Immature natural killer cell (primary cell): ENCODE results near the gene EHD1. TPM values are rescaled to one million over a fixed set of nuclear protein-coding genes. Genes with fewer than 3 reads are reported as not detected.

Experiments used
- DNase-seq, 3 donors: peaks; one replicate each; pipeline ENCODE4 v3.0.0; 2022; ENCODE audit warnings: mixed read lengths in 1 of 3
- H3K27ac Mint-ChIP-seq, 6 donors: one replicate each; pipeline ENCODE4 v1.8.0; 2020; ENCODE audit warnings: mixed read lengths in 6 of 6, mild to moderate bottlenecking in 5 of 6, inconsistent platforms in 4 of 6, moderate library complexity in 3 of 6
- H3K27me3 Mint-ChIP-seq, 3 donors: one replicate each; pipeline ENCODE4 v1.8.0; 2020 to 2021; ENCODE audit warnings: low read depth in 3 of 3, mild to moderate bottlenecking in 3 of 3, mixed read lengths in 3 of 3, moderate library complexity in 3 of 3, inconsistent platforms in 1 of 3
- H3K36me3 Mint-ChIP-seq, 3 donors: one replicate each; pipeline ENCODE4 v1.8.0; 2020; ENCODE audit warnings: mixed read lengths in 3 of 3, inconsistent platforms in 2 of 3, mild to moderate bottlenecking in 2 of 3
- H3K4me1 Mint-ChIP-seq, 2 donors: one replicate each; pipeline ENCODE4 v1.8.0; 2020; ENCODE audit warnings: inconsistent platforms in 2 of 2, mild to moderate bottlenecking in 2 of 2, mixed read lengths in 2 of 2, moderate library complexity in 1 of 2
- H3K4me3 Mint-ChIP-seq, 5 donors: one replicate each; pipeline ENCODE4 v1.8.0; 2020; ENCODE audit warnings: mild to moderate bottlenecking in 5 of 5, mixed read lengths in 5 of 5, inconsistent platforms in 3 of 5, moderate library complexity in 3 of 5
- H3K9me3 Mint-ChIP-seq, 6 donors: one replicate each; pipeline ENCODE4 v1.8.0; 2020; ENCODE audit warnings: mild to moderate bottlenecking in 6 of 6, mixed read lengths in 6 of 6, inconsistent platforms in 4 of 6, moderate library complexity in 3 of 6
- polyA plus RNA-seq, 3 donors: library from polyadenylated mRNA; unstranded; fragments of 300-500 nt; fragmentation: Illumina TruSeq; gene quantifications; one replicate each; pipeline ENCODE4 v1.2.3, GENCODE V29; 2021

Gene EHD1
- polyA plus RNA-seq, 3 donors from 2014 or later: 136 to 247 (median 160) TPM

- H3K27me3 Mint-ChIP-seq: peaks cover 0 to 5% (median 3%) of the 10 kb centered on the region in 3 donors
- H3K36me3 Mint-ChIP-seq: no peaks in the 10 kb centered on the region
- peaks cover 17% of the 10 kb centered on the region in 2 donors for H3K4me1 Mint-ChIP-seq
- no peak overlapping the region for H3K4me3 Mint-ChIP-seq
- no peak for DNase-seq
- H3K9me3 Mint-ChIP-seq: no peaks in the 10 kb centered on the region
- peak overlapping the region in 1 of 6 donors; percentile 23 for H3K27ac Mint-ChIP-seq
Measured at GRCh38 chr11:64813826-64814225, 64.6 kb downstream of the EHD1 start.

GRCh38 chr11:64810891-64811272 lies 67.5 kb downstream of the EHD1 start:
- Mint-ChIP-seq H3K4me3 (peak overlapping the region; percentile 90 to 96 (median 93)), H3K9me3 (no peaks in the 10 kb centered on the region), H3K36me3 (peaks cover 0 to 6% (median 6%) of the 10 kb centered on the region in 3 donors), H3K27ac (peak overlapping the region; percentile 85 to 94 (median 92)), H3K4me1 (peaks cover 17% of the 10 kb centered on the region in 2 donors), H3K27me3 (peaks cover 0 to 5% (median 3%) of the 10 kb centered on the region in 3 donors)
- DNase-seq: peak in 2 of 3 donors; percentile 62 to 63

- H3K36me3 Mint-ChIP-seq: peaks cover 0 to 6% (median 6%) of the 10 kb centered on the region in 3 donors
- H3K27me3 Mint-ChIP-seq: peaks cover 0 to 4% (median 3%) of the 10 kb centered on the region in 3 donors
- H3K27ac Mint-ChIP-seq: peak within 1 kb of the TSS; percentile 85 to 94 (median 92)
- H3K4me3 Mint-ChIP-seq: peak within 1 kb of the TSS; percentile 90 to 96 (median 93)
- no peaks in the 10 kb centered on the region for H3K9me3 Mint-ChIP-seq
- peak; percentile 72 to 74 (median 73) for DNase-seq
- H3K4me1 Mint-ChIP-seq: peaks cover 17% of the 10 kb centered on the region in 2 donors
Measured at GRCh38 chr11:64810271-64810890, 68.0 kb downstream of the EHD1 start, which contains the start of gene MEN1. MEN1 (minus strand) TSS chr11:64810551; CDS start chr11:64810109, 442 bp downstream.

- H3K27me3 Mint-ChIP-seq: peaks cover 0 to 4% (median 3%) of the 10 kb centered on the region in 3 donors
- no peak for DNase-seq
- H3K27ac Mint-ChIP-seq: peak overlapping the region in 5 of 6 donors; percentile 71 to 94 (median 93)
- H3K4me3 Mint-ChIP-seq: peak overlapping the region; percentile 90 to 96 (median 93)
- H3K36me3 Mint-ChIP-seq: peaks cover 0 to 6% (median 6%) of the 10 kb centered on the region in 3 donors
- H3K4me1 Mint-ChIP-seq: peaks cover 17% of the 10 kb centered on the region in 2 donors
- H3K9me3 Mint-ChIP-seq: no peaks in the 10 kb centered on the region
Measured at GRCh38 chr11:64809781-64810241, 68.6 kb downstream of the EHD1 start.

GRCh38 chr11:64805481-64805880 lies 72.9 kb downstream of the EHD1 start:
- peaks cover 2 to 5% (median 2%) of the 10 kb centered on the region in 3 donors for H3K27me3 Mint-ChIP-seq
- DNase-seq: no peak
- no peaks in the 10 kb centered on the region for H3K9me3 Mint-ChIP-seq
- H3K27ac Mint-ChIP-seq: no peak overlapping the region
- peaks cover 0 to 6% (median 6%) of the 10 kb centered on the region in 3 donors for H3K36me3 Mint-ChIP-seq
- peak overlapping the region in 1 of 5 donors; percentile 36 for H3K4me3 Mint-ChIP-seq
- H3K4me1 Mint-ChIP-seq: peaks cover 21 to 25% of the 10 kb centered on the region in 2 donors

GRCh38 chr11:64804346-64805210 lies 73.8 kb downstream of the EHD1 start:
- Mint-ChIP-seq H3K4me3 (peak overlapping the region in 4 of 5 donors; percentile 88 to 92 (median 92)), H3K9me3 (no peaks in the 10 kb centered on the region), H3K36me3 (peaks cover 0 to 8% (median 6%) of the 10 kb centered on the region in 3 donors), H3K27me3 (peaks cover 2 to 5% (median 2%) of the 10 kb centered on the region in 3 donors), H3K4me1 (peaks cover 15 to 19% of the 10 kb centered on the region in 2 donors), H3K27ac (peak overlapping the region in 4 of 6 donors; percentile 91 to 95 (median 94))
- DNase-seq: no peak

GRCh38 chr11:64803846-64804345 lies 74.5 kb downstream of the EHD1 start:
- Mint-ChIP-seq H3K27ac (peak overlapping the region; percentile 91 to 97 (median 94)), H3K4me3 (peak overlapping the region; percentile 88 to 92 (median 91)), H3K4me1 (peaks cover 11 to 15% of the 10 kb centered on the region in 2 donors), H3K36me3 (peaks cover 0 to 9% (median 6%) of the 10 kb centered on the region in 3 donors), H3K9me3 (no peaks in the 10 kb centered on the region), H3K27me3 (peaks cover 2 to 5% (median 2%) of the 10 kb centered on the region in 3 donors)
- DNase-seq: no peak

GRCh38 chr11:64803158-64803845 lies 75.1 kb downstream of the EHD1 start, which contains the start of gene MAP4K2:
MAP4K2 (minus strand) TSS chr11:64803214; CDS start chr11:64803149, 65 bp downstream.
- peak within 1 kb of the TSS; percentile 91 to 97 (median 94) for H3K27ac Mint-ChIP-seq
- H3K4me1 Mint-ChIP-seq: peaks cover 11 to 15% of the 10 kb centered on the region in 2 donors
- peak within 1 kb of the TSS; percentile 88 to 92 (median 91) for H3K4me3 Mint-ChIP-seq
- H3K36me3 Mint-ChIP-seq: peaks cover 0 to 10% (median 9%) of the 10 kb centered on the region in 3 donors
- H3K9me3 Mint-ChIP-seq: no peaks in the 10 kb centered on the region
- peaks cover 2 to 5% (median 2%) of the 10 kb centered on the region in 3 donors for H3K27me3 Mint-ChIP-seq
- peak; percentile 88 to 90 (median 89) for DNase-seq

GRCh38 chr11:64802370-64803157 lies 75.9 kb downstream of the EHD1 start:
- Mint-ChIP-seq H3K27ac (peak overlapping the region; percentile 53 to 87 (median 62)), H3K36me3 (peaks cover 0 to 10% (median 9%) of the 10 kb centered on the region in 3 donors), H3K9me3 (no peaks in the 10 kb centered on the region), H3K27me3 (peaks cover 2 to 5% (median 2%) of the 10 kb centered on the region in 3 donors), H3K4me1 (peaks cover 11 to 15% of the 10 kb centered on the region in 2 donors), H3K4me3 (peak overlapping the region; percentile 54 to 73 (median 62))
- peak in 2 of 3 donors; percentile 10 to 12 for DNase-seq

Other genes starting within 250 kb of the EHD1 start
- 1 to 10 TPM in 2 of 3 donors, under 1 TPM in 1; 0.44 to 3.6 (median 3.2) TPM for gene NRXN2, start 155.4 kb downstream of the EHD1 start, polyA plus RNA-seq
- 100 to 1,000 TPM; 142 to 165 (median 154) TPM for gene RASGRP2, start 134.5 kb downstream of the EHD1 start, polyA plus RNA-seq
- gene PYGM, start 118.6 kb downstream of the EHD1 start, polyA plus RNA-seq: 1 to 10 TPM in 1 of 3 donors, under 1 TPM in 1, not detected in 1; 0.63 to 1.1 TPM
- 100 to 1,000 TPM in 1 of 3 donors, 10 to 100 TPM in 2; 51.1 to 142 (median 56.3) TPM for gene SF1, start 100.1 kb downstream of the EHD1 start, polyA plus RNA-seq
- gene MAP4K2, start 75.4 kb downstream of the EHD1 start, polyA plus RNA-seq: 10 to 100 TPM in 2 of 3 donors, 1 to 10 TPM in 1; 9.2 to 16.4 (median 15.9) TPM
- 10 to 100 TPM; 15.3 to 36.1 (median 27.1) TPM for gene MEN1, start 68.1 kb downstream of the EHD1 start, polyA plus RNA-seq
- gene CDC42BPG, start 34.0 kb downstream of the EHD1 start, polyA plus RNA-seq: under 1 TPM in 2 of 3 donors, not detected in 1; 0.13 to 0.22 TPM
- 10 to 100 TPM in 1 of 3 donors, 1 to 10 TPM in 2; 3.7 to 10.0 (median 6.7) TPM for gene ATG2A, start 38.6 kb upstream of the EHD1 start, polyA plus RNA-seq
- 10 to 100 TPM in 2 of 3 donors, 1 to 10 TPM in 1; 7.8 to 14.6 (median 14.0) TPM for gene PPP2R5B, start 46.1 kb upstream of the EHD1 start, polyA plus RNA-seq
- not detected for gene GPHA2, start 57.3 kb upstream of the EHD1 start, polyA plus RNA-seq
- not detected for gene MAJIN, start 93.5 kb upstream of the EHD1 start, polyA plus RNA-seq
- not detected for gene BATF2, start 118.3 kb upstream of the EHD1 start, polyA plus RNA-seq
- gene ARL2, start 135.5 kb upstream of the EHD1 start, polyA plus RNA-seq: 100 to 1,000 TPM in 1 of 3 donors, 10 to 100 TPM in 2; 79.1 to 101 (median 80.1) TPM
- gene SNX15, start 148.8 kb upstream of the EHD1 start, polyA plus RNA-seq: 10 to 100 TPM; 14.5 to 20.6 (median 19.9) TPM
- 10 to 100 TPM in 1 of 3 donors, 1 to 10 TPM in 2; 3.8 to 11.7 (median 9.2) TPM for gene SAC3D1, start 162.6 kb upstream of the EHD1 start, polyA plus RNA-seq
- 100 to 1,000 TPM in 1 of 3 donors, 10 to 100 TPM in 2; 64.4 to 103 (median 88.7) TPM for gene NAALADL1, start 179.9 kb upstream of the EHD1 start, polyA plus RNA-seq
- 1 to 10 TPM; 1.8 to 2.9 (median 2.4) TPM for gene CDCA5, start 205.4 kb upstream of the EHD1 start, polyA plus RNA-seq
- 10 to 100 TPM; 28.3 to 31.2 (median 29.8) TPM for gene ZFPL1, start 205.6 kb upstream of the EHD1 start, polyA plus RNA-seq
- 100 to 1,000 TPM in 1 of 3 donors, 10 to 100 TPM in 2; 70.3 to 102 (median 87.7) TPM for gene VPS51, start 217.6 kb upstream of the EHD1 start, polyA plus RNA-seq
- gene TM7SF2, start 233.3 kb upstream of the EHD1 start, polyA plus RNA-seq: 10 to 100 TPM; 12.8 to 16.8 (median 15.4) TPM
- gene ZNHIT2, start 239.1 kb upstream of the EHD1 start, polyA plus RNA-seq: 10 to 100 TPM; 15.5 to 25.8 (median 23.9) TPM
- gene FAU, start 243.5 kb upstream of the EHD1 start, polyA plus RNA-seq: 1,000 to 10,000 TPM in 1 of 3 donors, 100 to 1,000 TPM in 2; 576 to 1,241 (median 681) TPM
- 100 to 1,000 TPM in 2 of 3 donors, 10 to 100 TPM in 1; 98.3 to 113 (median 105) TPM for gene MRPL49, start 243.7 kb upstream of the EHD1 start, polyA plus RNA-seq